Spleen (tissue), 7 donors: ENCODE results near the gene NEDD4L.

Experiments
- POLR2A ChIP-seq, 3 donors: fragments of 450-650 bp; IDR thresholded peaks; one replicate each; pipeline ENCODE4 v1.5.1; 2017; ENCODE audit warnings: antibody characterized with exemption in 3 of 3, mild to moderate bottlenecking in 1 of 3
- POLR2AphosphoS5 ChIP-seq, 3 donors: sonication (generic); formaldehyde crosslinking; IDR thresholded peaks; one replicate each; pipeline ENCODE4 v1.5.1; 2017; ENCODE audit warnings: antibody characterized with exemption in 3 of 3
- TF ChIP-seq, protein P1 (sequence below), 11 experiments: fragments of 200-600 bp in 7 of 11; fragments of 450-650 bp in 4 of 11; sonication (generic) in 4 of 11; IDR thresholded peaks in 8 of 11; conservative IDR thresholded peaks in 3 of 11; 1 replicate in 7 of 11; 2 replicates in 4 of 11; pipeline versions ENCODE4 v1.4.0 to v1.8.0; 2016 to 2021; ENCODE audit warnings: antibody characterized with exemption in 11 of 11, inconsistent platforms in 4 of 11, mild to moderate bottlenecking in 1 of 11
- donor health status: DM: no; HTN: no; CAD: no; lungs with moderate emphysema.
- donor health status: DM: no; HTN: no; CAD: no.
- donor health status: DM: no; HTN: no; CAD: no.

GRCh38 chr18:58253318-58253717, 209.3 kb downstream of the NEDD4L start:
- TF ChIP-seq, protein P1, sequence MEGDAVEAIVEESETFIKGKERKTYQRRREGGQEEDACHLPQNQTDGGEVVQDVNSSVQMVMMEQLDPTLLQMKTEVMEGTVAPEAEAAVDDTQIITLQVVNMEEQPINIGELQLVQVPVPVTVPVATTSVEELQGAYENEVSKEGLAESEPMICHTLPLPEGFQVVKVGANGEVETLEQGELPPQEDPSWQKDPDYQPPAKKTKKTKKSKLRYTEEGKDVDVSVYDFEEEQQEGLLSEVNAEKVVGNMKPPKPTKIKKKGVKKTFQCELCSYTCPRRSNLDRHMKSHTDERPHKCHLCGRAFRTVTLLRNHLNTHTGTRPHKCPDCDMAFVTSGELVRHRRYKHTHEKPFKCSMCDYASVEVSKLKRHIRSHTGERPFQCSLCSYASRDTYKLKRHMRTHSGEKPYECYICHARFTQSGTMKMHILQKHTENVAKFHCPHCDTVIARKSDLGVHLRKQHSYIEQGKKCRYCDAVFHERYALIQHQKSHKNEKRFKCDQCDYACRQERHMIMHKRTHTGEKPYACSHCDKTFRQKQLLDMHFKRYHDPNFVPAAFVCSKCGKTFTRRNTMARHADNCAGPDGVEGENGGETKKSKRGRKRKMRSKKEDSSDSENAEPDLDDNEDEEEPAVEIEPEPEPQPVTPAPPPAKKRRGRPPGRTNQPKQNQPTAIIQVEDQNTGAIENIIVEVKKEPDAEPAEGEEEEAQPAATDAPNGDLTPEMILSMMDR (IDR thresholded peaks at IDR 0.05 in 8 of 11, conservative IDR thresholded peaks at IDR 0.05 in 3 of 11): no peak
- TF ChIP-seq POLR2AphosphoS5 (IDR thresholded peaks at IDR 0.05) (no peak), POLR2A (IDR thresholded peaks at IDR 0.05) (no peak)
